Prostate gland (tissue), 2 donors: ENCODE data around the gene ADAD2.
"Not testable (repeated sequence)": the region's sequence is repeated elsewhere in the genome, so short reads cannot be mapped to it uniquely, and the experiment has no call there.

Experiments used
- CTCF ChIP-seq, 4 experiments: fragments of 200-600 bp in 2 of 4; fragments of 450-650 bp in 2 of 4; sonication (generic) in 2 of 4; IDR thresholded peaks; 1 replicate in 3 of 4; 2 replicates in 1 of 4; pipeline ENCODE4 v1.5.1; 2016 to 2019; ENCODE audit warnings: antibody characterized with exemption in 4 of 4, mild to moderate bottlenecking in 2 of 4, moderate library complexity in 2 of 4
- POLR2A ChIP-seq: fragments of 450-650 bp; IDR thresholded peaks from one replicate; pipeline ENCODE4 v1.6.1; 2016; ENCODE audit warnings: antibody characterized with exemption, mild to moderate bottlenecking
- POLR2AphosphoS5 ChIP-seq: sonication (generic); formaldehyde crosslinking; IDR thresholded peaks from one replicate; pipeline ENCODE4 v1.6.1; 2017; ENCODE audit warnings: antibody characterized with exemption

DNA sequence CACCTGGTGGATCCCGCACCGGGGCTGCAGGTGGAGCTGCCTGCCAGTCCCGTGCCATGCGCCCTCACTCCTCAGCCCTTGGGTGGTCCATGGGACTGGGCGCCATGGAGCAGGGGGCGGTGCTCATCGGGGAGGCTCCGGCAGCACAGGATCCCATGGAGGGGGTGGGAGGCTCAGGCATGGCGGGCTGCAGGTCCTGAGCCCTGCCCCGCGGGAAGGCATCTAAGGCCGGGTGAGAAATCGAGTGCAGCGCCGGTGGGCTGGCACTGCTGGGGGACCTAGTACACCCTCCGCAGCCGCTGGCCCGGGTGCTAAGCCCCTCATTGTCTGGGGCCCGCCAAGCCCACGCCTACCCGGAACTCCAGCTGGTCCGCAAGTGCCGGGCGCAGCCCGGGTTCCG is 13.6 kb downstream of the ADAD2 start:
- TF ChIP-seq CTCF (IDR thresholded peaks at IDR 0.05); POLR2AphosphoS5; POLR2A: not testable (repeated sequence)
